HEK293 (cell line): ENCODE data around the gene RIPOR1.

Experiments used
- CTCF ChIA-PET: fragments of 350-600 bp; formaldehyde crosslinking; extraction: SDS; loops from one replicate; lab custom pipeline; 2021; ENCODE audit warnings: antibody characterized with exemption; lab: Yijun Ruan, JAX
- POLR2A ChIA-PET: fragments of 300-600 bp; formaldehyde crosslinking; extraction: SDS; loops from one replicate; lab custom pipeline; 2020; ENCODE audit warnings: antibody characterized with exemption, inconsistent platforms; lab: Yijun Ruan, JAX
- H3K27ac ChIP-seq: fragments of 200-500 bp; sonication (Bioruptor generic); 2 replicates; pipeline ENCODE4 v1.5.1; 2014; ENCODE audit warnings: low read depth, low read length, control low read depth, inconsistent platforms; ENCODE audit errors: extremely low read depth
- H3K36me3 ChIP-seq, 2 experiments: fragments of 200-500 bp in 1 of 2; sonication (Bioruptor generic) in 1 of 2; 1 replicate in 1 of 2; 2 replicates in 1 of 2; pipeline ENCODE4 v1.5.1; 2014 to 2017; ENCODE audit warnings: inconsistent platforms in 2 of 2, low read length in 2 of 2; ENCODE audit not compliant: control insufficient read depth in 2 of 2, insufficient read depth in 1 of 2
- H3K4me1 ChIP-seq: fragments of 200-500 bp; sonication (Bioruptor generic); 2 replicates; pipeline ENCODE4 v1.5.1; 2014; ENCODE audit warnings: mild to moderate bottlenecking, low read length, inconsistent platforms; ENCODE audit not compliant: control insufficient read depth, insufficient read depth
- H3K4me3 ChIP-seq: 2 replicates; pipeline ENCODE4 v1.5.1; 2011; ENCODE audit warnings: low read depth, mild to moderate bottlenecking, control low read depth, low read length, moderate library complexity
- H3K9me3 ChIP-seq: fragments of 200-500 bp; sonication (Bioruptor generic); 2 replicates; pipeline ENCODE4 v1.5.1; 2014; ENCODE audit warnings: low read depth, low read length, inconsistent platforms; ENCODE audit not compliant: control insufficient read depth, insufficient read depth
- KLF8 ChIP-seq: fragments of 450-650 bp; formaldehyde crosslinking; IDR thresholded peaks from 2 replicates; pipeline ENCODE4 v1.5.1; 2016; ENCODE audit warnings: missing biosample characterization, missing genetic modification characterization
- MZF1 ChIP-seq: fragments of 450-650 bp; formaldehyde crosslinking; IDR thresholded peaks from 2 replicates; pipeline ENCODE4 v1.5.1; 2017; ENCODE audit warnings: missing biosample characterization, missing genetic modification characterization, borderline replicate concordance
- OVOL3 ChIP-seq: fragments of 450-650 bp; formaldehyde crosslinking; IDR thresholded peaks from 2 replicates; pipeline ENCODE4 v1.5.1; 2016; ENCODE audit warnings: missing biosample characterization, missing genetic modification characterization
- PRDM1 ChIP-seq: fragments of 450-650 bp; formaldehyde crosslinking; IDR thresholded peaks from 2 replicates; pipeline ENCODE4; 2016; ENCODE audit warnings: missing biosample characterization, missing genetic modification characterization
- SP3 ChIP-seq: fragments of 450-650 bp; formaldehyde crosslinking; IDR thresholded peaks from 2 replicates; pipeline ENCODE4 v1.5.1; 2016; ENCODE audit warnings: missing biosample characterization, missing genetic modification characterization
- ZNF121 ChIP-seq: fragments of 450-650 bp; formaldehyde crosslinking; IDR thresholded peaks from 2 replicates; pipeline ENCODE4 v1.5.1; 2016; ENCODE audit warnings: missing biosample characterization, missing genetic modification characterization
- ZNF169 ChIP-seq: fragments of 450-650 bp; formaldehyde crosslinking; IDR thresholded peaks from 2 replicates; pipeline ENCODE4 v1.5.1; 2016; ENCODE audit warnings: missing biosample characterization, missing genetic modification characterization
- ZNF175 ChIP-seq: fragments of 450-650 bp; formaldehyde crosslinking; IDR thresholded peaks from 2 replicates; pipeline ENCODE4 v1.5.1; 2016; ENCODE audit warnings: missing biosample characterization, missing genetic modification characterization
- ZNF248 ChIP-seq: fragments of 450-650 bp; formaldehyde crosslinking; IDR thresholded peaks from 2 replicates; pipeline ENCODE4 v1.5.1; 2017; ENCODE audit warnings: missing biosample characterization, missing genetic modification characterization
- ZNF266 ChIP-seq: fragments of 450-650 bp; formaldehyde crosslinking; IDR thresholded peaks from 2 replicates; pipeline ENCODE4 v1.5.1; 2016; ENCODE audit warnings: missing biosample characterization, missing genetic modification characterization, low read depth
- ZNF391 ChIP-seq: fragments of 450-650 bp; formaldehyde crosslinking; IDR thresholded peaks from 2 replicates; pipeline ENCODE4 v1.5.1; 2016; ENCODE audit warnings: low read depth, missing biosample characterization, missing genetic modification characterization, borderline replicate concordance
- ZNF529 ChIP-seq: fragments of 450-650 bp; formaldehyde crosslinking; IDR thresholded peaks from 2 replicates; pipeline ENCODE4 v1.5.1; 2017; ENCODE audit warnings: missing genetic modification characterization, missing biosample characterization; ENCODE audit not compliant: insufficient replicate concordance
- ZNF560 ChIP-seq: fragments of 450-650 bp; formaldehyde crosslinking; IDR thresholded peaks from 2 replicates; pipeline ENCODE4 v1.5.1; 2017; ENCODE audit warnings: missing biosample characterization, missing genetic modification characterization, borderline replicate concordance
- ZNF623 ChIP-seq: fragments of 450-650 bp; formaldehyde crosslinking; IDR thresholded peaks from 2 replicates; pipeline ENCODE4 v1.5.1; 2016; ENCODE audit warnings: missing biosample characterization, missing genetic modification characterization
- ZNF776 ChIP-seq: fragments of 450-650 bp; formaldehyde crosslinking; IDR thresholded peaks from 2 replicates; pipeline ENCODE4 v1.5.0; 2017; ENCODE audit warnings: missing biosample characterization, missing genetic modification characterization, borderline replicate concordance
- ZNF792 ChIP-seq: fragments of 450-650 bp; formaldehyde crosslinking; IDR thresholded peaks from 2 replicates; pipeline ENCODE4 v1.5.1; 2016; ENCODE audit warnings: missing biosample characterization, missing genetic modification characterization
- ZNF830 ChIP-seq: fragments of 450-650 bp; IDR thresholded peaks from 2 replicates; pipeline ENCODE4 v1.5.0; 2018; ENCODE audit warnings: missing biosample characterization, missing genetic modification characterization, low read depth, mild to moderate bottlenecking, moderate library complexity
- TF ChIP-seq, protein P1 (sequence below): fragments of 450-650 bp; formaldehyde crosslinking; IDR thresholded peaks from 2 replicates; pipeline ENCODE4 v1.5.1; 2016; ENCODE audit warnings: missing biosample characterization, missing genetic modification characterization
- TF ChIP-seq, protein P2 (sequence below): IDR thresholded peaks from 2 replicates; pipeline ENCODE4 v1.6.1; 2011; ENCODE audit warnings: mild to moderate bottlenecking, low read depth, low read length, borderline replicate concordance
- TF ChIP-seq, protein P3 (sequence below): fragments of 450-650 bp; formaldehyde crosslinking; IDR thresholded peaks from 2 replicates; pipeline ENCODE4 v1.5.1; 2016; ENCODE audit warnings: missing biosample characterization, missing genetic modification characterization
- TF ChIP-seq, protein P4 (sequence below): fragments of 450-650 bp; formaldehyde crosslinking; IDR thresholded peaks from 2 replicates; pipeline ENCODE4 v1.5.1; 2017; ENCODE audit warnings: missing biosample characterization, missing genetic modification characterization
- TF ChIP-seq, protein P5 (sequence below): fragments of 450-650 bp; formaldehyde crosslinking; IDR thresholded peaks from 2 replicates; pipeline ENCODE4 v1.5.1; 2016; ENCODE audit warnings: missing biosample characterization, missing genetic modification characterization

RIPOR1 gene

DNA sequence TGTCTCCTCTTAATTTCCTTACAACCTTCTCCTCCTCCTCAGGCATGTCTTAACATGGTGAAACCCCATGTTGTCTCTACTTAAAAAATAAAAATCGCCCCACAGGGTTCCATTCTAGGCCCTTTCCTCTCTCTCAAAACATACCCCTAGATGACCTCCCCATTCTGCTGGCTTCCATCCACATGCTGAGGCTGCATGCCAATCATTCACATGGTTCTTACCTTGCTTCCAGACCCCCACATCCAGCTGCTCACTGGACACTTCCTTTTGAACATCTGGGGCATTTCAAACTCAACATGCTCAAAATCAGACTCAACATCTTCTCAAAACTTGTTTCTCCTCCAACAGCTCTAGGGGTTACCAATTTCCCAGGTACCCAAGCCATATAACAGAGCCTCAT is 21.3 kb downstream of the RIPOR1 start:
- no peak overlapping the region for H3K4me3 ChIP-seq
- no peak overlapping the region for H3K27ac ChIP-seq
- 0 out of 2 replicates have a peak, but pooled peaks cover 2% of the 10 kb centered on the region for H3K4me1 ChIP-seq
- H3K9me3 ChIP-seq, result no peaks in the 10 kb centered on the region
- TF ChIP-seq ZNF175 (tag by site-specific recombination) (no peak), ZNF560 (tag by site-specific recombination) (no peak)
- TF ChIP-seq, protein P1, sequence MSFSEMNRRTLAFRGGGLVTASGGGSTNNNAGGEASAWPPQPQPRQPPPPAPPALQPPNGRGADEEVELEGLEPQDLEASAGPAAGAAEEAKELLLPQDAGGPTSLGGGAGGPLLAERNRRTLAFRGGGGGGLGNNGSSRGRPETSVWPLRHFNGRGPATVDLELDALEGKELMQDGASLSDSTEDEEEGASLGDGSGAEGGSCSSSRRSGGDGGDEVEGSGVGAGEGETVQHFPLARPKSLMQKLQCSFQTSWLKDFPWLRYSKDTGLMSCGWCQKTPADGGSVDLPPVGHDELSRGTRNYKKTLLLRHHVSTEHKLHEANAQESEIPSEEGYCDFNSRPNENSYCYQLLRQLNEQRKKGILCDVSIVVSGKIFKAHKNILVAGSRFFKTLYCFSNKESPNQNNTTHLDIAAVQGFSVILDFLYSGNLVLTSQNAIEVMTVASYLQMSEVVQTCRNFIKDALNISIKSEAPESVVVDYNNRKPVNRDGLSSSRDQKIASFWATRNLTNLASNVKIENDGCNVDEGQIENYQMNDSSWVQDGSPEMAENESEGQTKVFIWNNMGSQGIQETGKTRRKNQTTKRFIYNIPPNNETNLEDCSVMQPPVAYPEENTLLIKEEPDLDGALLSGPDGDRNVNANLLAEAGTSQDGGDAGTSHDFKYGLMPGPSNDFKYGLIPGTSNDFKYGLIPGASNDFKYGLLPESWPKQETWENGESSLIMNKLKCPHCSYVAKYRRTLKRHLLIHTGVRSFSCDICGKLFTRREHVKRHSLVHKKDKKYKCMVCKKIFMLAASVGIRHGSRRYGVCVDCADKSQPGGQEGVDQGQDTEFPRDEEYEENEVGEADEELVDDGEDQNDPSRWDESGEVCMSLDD (tag by site-specific recombination), result no peak
- TF ChIP-seq, protein P2, sequence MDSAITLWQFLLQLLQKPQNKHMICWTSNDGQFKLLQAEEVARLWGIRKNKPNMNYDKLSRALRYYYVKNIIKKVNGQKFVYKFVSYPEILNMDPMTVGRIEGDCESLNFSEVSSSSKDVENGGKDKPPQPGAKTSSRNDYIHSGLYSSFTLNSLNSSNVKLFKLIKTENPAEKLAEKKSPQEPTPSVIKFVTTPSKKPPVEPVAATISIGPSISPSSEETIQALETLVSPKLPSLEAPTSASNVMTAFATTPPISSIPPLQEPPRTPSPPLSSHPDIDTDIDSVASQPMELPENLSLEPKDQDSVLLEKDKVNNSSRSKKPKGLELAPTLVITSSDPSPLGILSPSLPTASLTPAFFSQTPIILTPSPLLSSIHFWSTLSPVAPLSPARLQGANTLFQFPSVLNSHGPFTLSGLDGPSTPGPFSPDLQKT, result no peak
- CTCF ChIA-PET, result interaction anchor here (0.6 to 2.3 kb wide), 5 partner anchors 29 to 702 kb away, joined by 3 to 10 read pairs (median 3); no protein-coding TSS in a partner anchor
- peaks cover 0 to 28% of the 10 kb centered on the region in 2 experiments; a peak in 1 of 3 replicates for H3K36me3 ChIP-seq
- POLR2A ChIA-PET, result no interaction called here

DNA sequence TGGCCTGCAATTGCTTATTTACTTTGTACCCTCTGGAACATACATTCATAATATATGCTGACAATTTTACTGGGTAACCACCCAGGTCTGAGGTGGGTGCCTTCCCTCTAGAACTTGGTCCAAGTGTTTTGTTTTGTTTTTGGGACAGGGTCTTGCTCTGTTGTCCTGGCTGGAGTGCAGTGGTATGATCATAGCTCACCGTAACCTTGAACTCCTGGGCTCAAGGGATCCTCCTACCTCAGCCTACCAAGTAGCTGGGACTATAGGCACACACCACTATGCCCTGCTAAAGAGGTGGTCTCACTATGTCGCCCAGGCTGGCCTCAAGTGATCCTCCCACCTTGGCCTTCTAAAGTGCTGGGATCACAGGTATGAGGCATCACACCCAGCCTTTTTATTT is 22.5 kb downstream of the RIPOR1 start:
- Histone ChIP-seq H3K9me3 (no peaks in the 10 kb centered on the region), H3K4me1 (0 out of 2 replicates have a peak, but pooled peaks cover 2% of the 10 kb centered on the region), H3K36me3 (peaks cover 0 to 16% of the 10 kb centered on the region in 2 experiments; a peak in 1 of 3 replicates), H3K27ac (no peak overlapping the region), H3K4me3 (no peak overlapping the region)
- POLR2A ChIA-PET, result interaction anchor here (1.0 kb wide), 1 partner anchor 11 kb away, joined by 4 read pairs; the partner anchor contains the start of gene CTCF
- CTCF ChIA-PET, result interaction anchor here (1.0 to 2.3 kb wide), 3 partner anchors 11 to 96 kb away, joined by 3 to 10 read pairs (median 3); partner anchors contain the start of gene CTCF
- TF ChIP-seq ZNF529 (tag by site-specific recombination) (no peak), ZNF169 (tag by site-specific recombination) (no peak), SP3 (tag by site-specific recombination) (no peak), ZNF830 (tag by site-specific recombination) (no peak), OVOL3 (tag by site-specific recombination) (no peak), ZNF121 (tag by site-specific recombination) (peak; percentile 70), ZNF266 (no peak)
- TF ChIP-seq, protein P3, sequence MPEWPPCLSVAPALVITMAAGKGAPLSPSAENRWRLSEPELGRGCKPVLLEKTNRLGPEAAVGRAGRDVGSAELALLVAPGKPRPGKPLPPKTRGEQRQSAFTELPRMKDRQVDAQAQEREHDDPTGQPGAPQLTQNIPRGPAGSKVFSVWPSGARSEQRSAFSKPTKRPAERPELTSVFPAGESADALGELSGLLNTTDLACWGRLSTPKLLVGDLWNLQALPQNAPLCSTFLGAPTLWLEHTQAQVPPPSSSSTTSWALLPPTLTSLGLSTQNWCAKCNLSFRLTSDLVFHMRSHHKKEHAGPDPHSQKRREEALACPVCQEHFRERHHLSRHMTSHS (tag by site-specific recombination), result no peak

DNA sequence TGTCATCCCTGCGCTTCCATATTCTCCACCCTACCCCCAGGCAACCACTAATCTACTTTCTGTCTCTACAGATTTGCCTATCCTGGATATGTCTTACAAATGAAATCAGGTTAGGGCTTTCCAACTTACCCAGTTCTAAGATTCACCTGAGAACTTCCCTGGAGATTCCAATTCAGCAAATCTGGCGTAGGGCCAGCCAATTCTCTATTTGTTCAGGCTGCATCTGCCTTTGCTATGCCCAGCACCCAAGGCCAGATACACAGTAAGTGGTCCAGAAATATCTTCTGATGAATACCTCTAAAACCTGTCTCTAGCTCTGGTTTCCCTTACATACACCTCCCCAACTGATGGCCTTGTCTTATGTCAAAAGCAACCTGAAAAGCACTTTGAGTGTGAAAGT is 23.3 kb downstream of the RIPOR1 start:
- ChIA-PET POLR2A (interaction anchor here (1.9 kb wide), 1 partner anchor 10 kb away, joined by 11 read pairs; the partner anchor contains the start of gene CTCF), CTCF (interaction anchor here (0.6 to 1.1 kb wide), 5 partner anchors 8 to 93 kb away, joined by 3 to 4 read pairs (median 3); partner anchors contain the start of genes CARMIL2 and CTCF)
- Histone ChIP-seq H3K4me3 (no peak overlapping the region), H3K4me1 (0 out of 2 replicates have a peak, but pooled peaks cover 2% of the 10 kb centered on the region), H3K9me3 (no peaks in the 10 kb centered on the region), H3K27ac (no peak overlapping the region), H3K36me3 (peaks cover 0 to 10% of the 10 kb centered on the region in 2 experiments; a peak in 1 of 3 replicates)
- TF ChIP-seq PRDM1 (tag by site-specific recombination) (peak; percentile 56; the same call in 1 of the 2 replicates), MZF1 (tag by site-specific recombination) (no peak), ZNF248 (tag by site-specific recombination) (no peak), ZNF623 (no peak), ZNF391 (tag by site-specific recombination) (no peak), ZNF792 (tag by site-specific recombination) (no peak), ZNF776 (tag by site-specific recombination) (no peak), KLF8 (tag by site-specific recombination) (no peak)
- TF ChIP-seq, protein P4, sequence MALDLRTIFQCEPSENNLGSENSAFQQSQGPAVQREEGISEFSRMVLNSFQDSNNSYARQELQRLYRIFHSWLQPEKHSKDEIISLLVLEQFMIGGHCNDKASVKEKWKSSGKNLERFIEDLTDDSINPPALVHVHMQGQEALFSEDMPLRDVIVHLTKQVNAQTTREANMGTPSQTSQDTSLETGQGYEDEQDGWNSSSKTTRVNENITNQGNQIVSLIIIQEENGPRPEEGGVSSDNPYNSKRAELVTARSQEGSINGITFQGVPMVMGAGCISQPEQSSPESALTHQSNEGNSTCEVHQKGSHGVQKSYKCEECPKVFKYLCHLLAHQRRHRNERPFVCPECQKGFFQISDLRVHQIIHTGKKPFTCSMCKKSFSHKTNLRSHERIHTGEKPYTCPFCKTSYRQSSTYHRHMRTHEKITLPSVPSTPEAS, result no peak
- TF ChIP-seq, protein P5, sequence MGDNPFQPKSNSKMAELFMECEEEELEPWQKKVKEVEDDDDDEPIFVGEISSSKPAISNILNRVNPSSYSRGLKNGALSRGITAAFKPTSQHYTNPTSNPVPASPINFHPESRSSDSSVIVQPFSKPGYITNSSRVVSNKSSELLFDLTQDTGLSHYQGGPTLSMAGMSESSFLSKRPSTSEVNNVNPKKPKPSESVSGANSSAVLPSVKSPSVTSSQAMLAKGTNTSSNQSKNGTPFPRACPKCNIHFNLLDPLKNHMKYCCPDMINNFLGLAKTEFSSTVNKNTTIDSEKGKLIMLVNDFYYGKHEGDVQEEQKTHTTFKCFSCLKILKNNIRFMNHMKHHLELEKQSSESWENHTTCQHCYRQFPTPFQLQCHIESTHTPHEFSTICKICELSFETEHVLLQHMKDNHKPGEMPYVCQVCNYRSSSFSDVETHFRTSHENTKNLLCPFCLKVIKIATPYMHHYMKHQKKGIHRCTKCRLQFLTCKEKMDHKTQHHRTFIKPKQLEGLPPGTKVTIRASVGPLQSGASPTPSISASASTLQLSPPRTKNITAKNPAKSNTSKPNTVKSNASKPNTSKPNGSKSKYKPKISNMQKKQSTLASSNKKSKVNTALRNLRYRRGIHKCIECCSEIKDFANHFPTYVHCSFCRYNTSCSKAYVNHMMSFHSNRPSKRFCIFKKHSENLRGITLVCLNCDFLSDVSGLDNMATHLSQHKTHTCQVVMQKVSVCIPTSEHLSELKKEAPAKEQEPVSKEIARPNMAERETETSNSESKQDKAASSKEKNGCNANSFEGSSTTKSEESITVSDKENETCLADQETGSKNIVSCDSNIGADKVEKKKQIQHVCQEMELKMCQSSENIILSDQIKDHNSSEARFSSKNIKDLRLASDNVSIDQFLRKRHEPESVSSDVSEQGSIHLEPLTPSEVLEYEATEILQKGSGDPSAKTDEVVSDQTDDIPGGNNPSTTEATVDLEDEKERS, result no peak
